GM12892 (cell line): Measurements from ENCODE around the gene NXNL2.

Source experiments
- POLR2A ChIP-seq: IDR thresholded peaks from 2 replicates; pipeline ENCODE4 v1.6.1; 2011; ENCODE audit warnings: low read depth, low read length, control low read depth
- POLR2AphosphoS5 ChIP-seq: IDR thresholded peaks from 2 replicates; pipeline ENCODE4 v1.6.1; 2011; ENCODE audit warnings: low read depth, low read length, control low read depth
- TAF1 ChIP-seq: IDR thresholded peaks from 2 replicates; pipeline ENCODE4 v1.6.1; 2011; ENCODE audit warnings: low read depth, mild to moderate bottlenecking, control low read depth, low read length, borderline replicate concordance

GRCh38 chr9:88534456-88535225, at the start of gene NXNL2:
- TF ChIP-seq POLR2A: no peak
- no peak for TF ChIP-seq POLR2AphosphoS5
- no peak for TF ChIP-seq TAF1
